Measurements from ENCODE around the gene DSTN.

Gene DSTN

DNA sequence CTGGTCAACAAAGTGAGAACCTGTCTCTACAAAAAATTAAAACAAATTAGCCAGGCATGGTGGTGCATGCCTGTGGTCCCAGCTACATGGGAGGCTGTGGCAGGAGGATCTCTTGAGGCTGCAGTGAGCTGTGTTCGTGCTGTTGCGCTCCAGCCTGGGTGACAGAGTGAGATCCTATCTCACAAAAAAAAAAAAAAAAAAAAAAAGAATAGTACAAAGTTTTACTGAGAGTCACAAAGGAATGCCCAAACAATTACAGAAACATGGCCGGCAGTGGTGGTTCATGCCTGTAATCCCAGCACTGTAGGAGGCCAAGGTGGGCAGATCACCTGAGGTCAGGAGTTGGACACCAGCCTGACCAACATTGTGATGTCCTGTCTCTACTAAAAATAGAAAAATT, 14.8 kb upstream of the DSTN start:
- no peak for DNase-seq

DNA sequence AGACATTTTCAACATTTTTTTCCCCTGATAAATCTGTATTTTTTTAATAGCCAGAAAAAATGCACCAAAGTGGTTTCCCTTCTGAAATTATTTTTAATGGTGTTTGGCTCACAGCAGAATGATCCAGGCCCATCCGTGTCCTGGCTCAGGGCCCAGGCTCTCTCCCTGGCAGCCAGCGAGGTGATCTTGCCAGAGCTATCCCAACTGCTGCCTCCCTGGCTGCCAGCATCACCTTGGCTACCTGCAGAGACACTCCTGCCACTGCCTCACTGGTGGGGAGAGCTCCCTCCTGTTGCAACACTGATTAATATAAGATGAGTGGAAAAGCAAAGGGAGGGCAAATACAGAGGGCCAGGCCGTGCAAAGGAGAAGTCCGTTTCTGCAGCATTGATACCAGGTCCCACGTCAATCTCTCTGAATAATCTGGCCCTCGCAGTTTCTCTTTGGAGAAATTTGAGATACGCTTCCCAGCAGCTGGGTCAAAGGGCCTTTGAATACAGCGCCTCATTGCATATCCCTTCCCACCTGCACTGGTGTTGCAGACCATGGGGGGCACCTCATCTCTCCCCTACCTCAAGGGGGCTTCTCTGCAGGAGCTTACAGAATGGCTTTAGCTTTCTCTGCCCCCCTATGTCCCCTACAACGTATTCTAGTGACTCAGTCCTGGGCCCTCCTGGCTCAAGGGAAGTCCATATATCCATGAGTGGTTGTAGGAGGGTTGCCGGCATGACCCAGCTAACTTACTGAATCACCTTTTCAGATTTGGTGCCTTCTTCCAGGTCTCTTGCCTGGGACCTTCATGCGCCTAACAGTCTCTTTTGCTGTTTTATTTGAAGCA, 12.8 kb upstream of the DSTN start:
- DNase-seq = peak; percentile 15

- DNase-seq = peak; percentile 35
Measured at GRCh38 chr20:17557675-17558006, 12.2 kb upstream of the DSTN start.

DNA sequence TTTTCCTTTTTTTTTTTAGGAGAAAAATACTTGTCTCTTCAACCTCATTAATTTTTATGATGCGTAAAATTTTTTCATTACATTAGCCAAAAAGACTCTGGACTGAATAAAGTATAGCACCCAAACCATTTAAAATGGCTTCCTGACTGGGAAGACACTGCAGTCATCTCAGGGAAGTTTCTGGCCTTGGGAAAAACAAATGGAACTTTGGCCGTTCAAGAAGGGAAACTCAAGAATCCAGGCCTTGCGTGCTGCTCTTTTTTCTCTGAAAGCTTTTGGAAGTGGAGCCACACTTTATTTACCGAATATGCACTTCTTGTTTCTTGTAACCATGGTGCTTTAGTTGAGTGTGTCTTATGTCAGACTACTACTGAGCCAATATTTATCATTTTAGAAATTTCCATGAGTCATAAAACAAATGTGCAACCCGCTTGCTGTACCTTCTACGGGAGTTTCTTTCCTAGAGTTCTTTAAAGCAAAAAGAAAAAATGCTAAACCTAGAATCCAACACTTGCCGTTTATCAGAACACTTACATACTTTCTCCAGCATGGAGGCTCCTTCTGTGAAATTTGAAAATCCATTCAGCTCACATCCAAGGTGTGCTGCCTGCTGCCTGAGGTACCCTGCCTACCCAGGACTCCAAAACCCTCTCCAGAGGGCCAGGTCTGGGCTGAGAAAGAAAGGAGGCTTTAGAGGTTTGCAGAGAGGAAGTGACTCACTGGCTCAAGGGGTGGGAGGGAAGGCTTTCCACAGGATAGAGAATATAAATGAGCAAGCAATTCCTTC, 11.5 kb upstream of the DSTN start:
- DNase-seq = peak; percentile 29

DNA sequence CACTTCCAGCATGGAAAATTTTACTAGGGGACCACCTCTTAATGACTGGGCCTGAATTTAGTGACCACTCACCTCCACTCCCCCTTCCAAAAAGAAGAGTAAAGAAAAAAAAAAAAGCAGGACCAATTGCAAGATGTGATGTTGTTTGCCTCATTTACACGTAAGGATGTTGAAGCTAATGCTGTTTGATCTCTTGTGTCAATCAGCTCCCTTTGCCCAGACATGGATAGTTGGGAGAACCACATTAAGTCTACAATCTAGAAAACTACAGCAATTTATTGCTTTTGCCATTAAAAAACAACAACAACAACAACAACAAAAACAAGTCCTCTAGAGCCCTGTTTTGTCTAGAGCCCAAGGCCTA, 11.0 kb upstream of the DSTN start:
- no peak for DNase-seq

DNA sequence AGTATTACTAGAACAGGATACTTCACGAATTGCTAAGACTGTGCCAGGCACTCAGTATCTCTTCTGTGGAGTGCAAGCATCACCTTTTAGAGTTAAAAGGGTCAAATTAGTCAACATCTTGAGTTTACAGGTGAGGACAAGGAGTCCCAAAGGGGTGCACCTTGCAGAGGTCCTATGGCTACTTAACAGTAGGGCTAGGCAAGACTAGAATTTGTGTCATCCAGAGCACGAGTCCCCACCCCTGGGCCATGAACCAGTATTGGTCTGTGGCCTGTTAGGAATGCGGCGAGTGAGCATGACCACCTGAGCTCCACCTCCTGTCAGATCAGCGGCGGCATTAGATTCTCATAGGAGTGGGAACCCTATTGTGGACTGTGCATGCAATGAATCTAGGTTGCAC, 10.5 kb upstream of the DSTN start:
- DNase-seq = no peak

- DNase-seq = no peak
Measured at GRCh38 chr20:17560344-17561074, 9.4 kb upstream of the DSTN start.

- no peak for DNase-seq
Measured at GRCh38 chr20:17562804-17563305, 7.0 kb upstream of the DSTN start.

DNA sequence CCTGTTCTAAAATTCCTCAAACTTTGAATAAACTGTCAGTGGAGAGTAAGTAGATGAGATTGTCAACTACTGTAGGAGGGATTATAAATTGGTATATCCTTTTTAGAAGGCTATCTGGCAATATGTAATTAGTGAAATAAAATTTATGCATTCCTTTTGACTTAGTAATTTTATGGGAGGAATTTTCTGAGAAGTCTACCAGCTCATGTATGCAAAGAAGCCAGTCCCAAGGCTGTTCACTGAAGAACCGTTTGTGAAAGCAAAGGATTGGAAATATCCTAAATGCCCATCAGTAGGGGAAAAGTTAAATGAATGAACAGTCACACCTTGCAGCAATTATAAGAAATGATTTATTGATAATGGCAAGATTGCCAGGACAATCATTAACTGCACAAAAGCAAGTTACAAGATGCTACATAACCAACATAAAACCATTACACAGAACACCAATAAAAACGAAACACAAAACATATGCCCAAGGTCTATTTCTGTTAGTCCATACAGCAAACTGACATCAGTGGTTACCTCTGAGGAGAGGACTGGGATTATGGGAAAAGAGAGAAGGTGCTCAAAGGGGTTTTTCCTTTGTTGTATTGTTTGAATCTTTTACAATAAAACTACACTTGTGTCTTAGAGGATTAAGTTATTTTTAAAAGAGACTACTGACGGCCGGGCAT, 4.6 kb upstream of the DSTN start:
- DNase-seq = no peak

DNA sequence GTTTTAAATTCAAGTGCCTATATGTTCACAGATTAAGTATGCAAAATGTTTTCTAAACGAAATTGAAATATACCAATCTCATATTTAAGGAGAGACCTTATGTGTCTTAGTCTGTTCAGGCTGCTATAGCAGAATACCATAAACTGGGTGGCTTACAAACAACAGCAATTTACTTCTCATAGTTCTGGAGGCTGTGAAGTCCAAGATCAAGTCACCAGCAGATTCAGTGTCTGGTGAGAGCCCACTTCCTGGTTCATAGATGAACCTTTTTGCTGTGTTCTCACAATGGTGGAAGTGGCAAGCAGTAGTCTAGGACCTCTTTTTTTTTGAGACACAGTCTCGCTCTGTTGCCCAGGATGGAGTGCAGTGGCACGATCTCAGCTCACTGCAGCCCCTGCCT, 3.5 kb upstream of the DSTN start:
- DNase-seq = no peak

DNA sequence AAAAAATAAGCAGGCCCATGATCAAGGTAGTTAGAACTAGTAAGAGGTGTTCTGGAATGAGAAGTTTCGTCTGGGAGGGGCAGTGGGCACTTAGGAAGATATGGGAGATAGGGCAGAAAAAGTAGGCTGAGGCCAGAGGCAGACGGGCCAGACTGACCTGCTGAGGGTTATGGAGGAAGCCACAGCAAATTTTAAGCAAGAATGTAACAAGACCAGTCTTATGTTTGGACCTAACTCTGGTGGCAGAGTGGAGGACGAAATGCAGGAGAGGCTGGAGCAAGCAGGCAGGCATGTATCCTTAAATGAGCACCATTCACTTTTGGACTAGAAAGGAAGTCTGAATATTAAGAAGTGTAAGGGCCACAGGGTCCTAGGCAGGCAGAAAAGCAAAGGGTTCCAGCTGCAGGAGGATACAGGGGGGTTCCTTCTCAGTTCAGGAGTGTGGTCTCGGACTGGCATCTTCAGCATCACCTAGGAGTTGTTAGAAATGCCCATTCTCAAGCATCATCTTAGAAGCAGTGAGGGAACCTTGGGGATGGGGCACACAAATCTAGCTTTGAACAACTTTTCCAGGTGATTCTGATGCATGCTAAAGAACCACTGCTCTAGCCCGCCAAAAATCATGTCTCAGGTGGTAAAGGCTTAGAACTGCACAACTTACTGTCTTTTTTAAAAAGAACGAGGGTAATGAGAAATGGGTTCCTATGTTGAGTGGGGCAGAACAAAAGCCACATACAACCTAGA, 1.7 kb upstream of the DSTN start:
- DNase-seq = peak; percentile 22

DNA sequence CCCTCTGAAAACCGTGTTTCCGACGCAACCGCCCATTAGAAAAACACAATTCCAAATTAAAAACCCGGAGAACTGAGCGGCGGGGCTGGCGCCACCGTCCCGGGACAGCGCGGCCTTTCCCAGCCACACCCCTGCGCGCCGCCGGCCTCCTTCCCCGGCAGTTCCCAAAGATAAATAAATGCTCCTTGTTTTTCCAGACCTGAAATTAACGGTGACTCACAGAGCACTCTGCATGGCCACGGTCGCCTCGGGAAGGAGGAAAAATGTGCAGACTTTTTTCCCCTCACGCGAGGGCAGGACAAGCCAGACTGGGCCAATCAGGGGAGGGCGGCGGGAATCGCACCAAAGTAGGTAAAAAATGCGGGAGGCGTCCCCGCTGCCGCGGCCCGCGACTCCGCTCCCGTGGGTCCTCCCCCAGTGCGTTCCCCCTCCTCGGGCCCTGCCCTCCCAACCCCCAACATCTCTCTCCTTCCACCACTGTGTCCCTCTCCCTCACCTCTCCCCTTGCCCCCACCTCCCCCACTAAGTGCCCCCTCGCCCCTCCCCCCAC, 828 bp upstream of the DSTN start:
- DNase-seq = peak; percentile 80

GRCh38 chr20:17570347-17571152, 675 bp downstream of the DSTN start:
- DNase-seq = peak; percentile 92

- DNase-seq = peak; percentile 47
Measured at GRCh38 chr20:17571153-17571527, 1.3 kb downstream of the DSTN start.

DNA sequence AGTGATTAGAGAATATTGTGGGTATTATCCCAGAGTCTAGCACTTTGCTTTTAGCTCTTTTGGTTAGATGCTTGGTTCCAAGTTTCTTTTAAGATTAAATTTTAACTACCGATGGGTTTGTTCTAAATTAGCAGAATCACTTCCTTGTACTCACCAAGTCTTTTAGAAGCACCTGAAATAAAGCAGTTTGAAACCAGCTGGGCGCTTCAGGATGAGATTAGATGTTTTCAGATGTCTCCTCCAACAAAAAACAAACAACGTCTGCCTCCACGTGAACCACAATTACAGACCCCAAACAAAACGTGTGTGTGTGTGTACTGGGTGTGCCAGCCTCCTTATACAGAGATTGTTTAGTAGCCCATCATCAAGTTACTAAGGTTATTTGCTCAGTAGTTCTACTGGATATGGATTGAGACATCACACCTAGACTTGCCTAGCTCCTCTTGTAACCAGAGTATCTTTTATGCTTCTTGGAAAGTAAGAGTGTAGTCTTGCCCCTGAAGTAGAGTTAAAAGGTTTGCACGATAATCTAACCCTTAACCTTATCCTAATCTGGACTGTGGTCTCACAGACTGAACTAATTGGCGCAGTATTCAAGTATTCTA, 2.3 kb downstream of the DSTN start:
- DNase-seq = no peak

GRCh38 chr20:17573463-17573862, 3.6 kb downstream of the DSTN start:
- no peak for DNase-seq

GRCh38 chr20:17576215-17576614, 6.3 kb downstream of the DSTN start:
- DNase-seq = no peak

DNA sequence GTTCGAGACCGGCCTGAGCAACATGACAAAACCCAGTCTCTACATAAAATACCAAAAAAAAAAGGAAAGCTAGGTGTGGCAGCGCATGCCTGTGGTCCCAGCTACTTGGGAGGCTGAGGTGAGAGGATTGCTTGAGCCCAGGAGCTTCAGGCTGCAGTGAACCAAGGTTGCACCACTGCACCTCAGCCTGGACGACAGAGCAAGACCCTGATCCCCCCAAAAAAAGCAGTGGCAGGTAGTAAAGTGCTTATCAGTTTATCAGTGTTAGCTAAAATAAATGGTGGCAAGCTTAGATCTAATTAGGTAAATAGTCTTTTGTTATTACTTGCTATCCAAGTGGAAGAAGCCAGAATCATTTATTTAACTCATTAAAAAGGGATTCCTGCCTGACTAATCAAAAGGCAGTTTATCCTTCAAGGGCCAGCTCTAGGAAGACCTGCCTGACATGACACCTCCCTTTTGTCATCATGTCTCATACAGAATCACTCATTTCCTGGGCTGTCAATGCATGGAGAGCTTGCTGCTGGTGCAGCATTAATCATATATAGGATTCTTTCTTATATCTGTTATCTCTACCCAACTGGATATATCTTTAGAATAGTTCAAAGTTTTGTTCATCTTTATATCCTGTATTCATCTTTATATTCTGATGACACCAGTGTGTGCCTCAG, 9.6 kb downstream of the DSTN start:
- no peak for DNase-seq

- DNase-seq = no peak
Measured at GRCh38 chr20:17580895-17581294, 11.0 kb downstream of the DSTN start.

GRCh38 chr20:17583126-17583525, 13.3 kb downstream of the DSTN start:
- no peak for DNase-seq

Measured in eye (tissue), 1 donor.